Caco-2 (cell line): ENCODE results near the gene MORN5. TPM values are rescaled to one million over a fixed set of nuclear protein-coding genes. Genes with fewer than 3 reads are reported as not detected.

Source experiments
- BruUV-seq: library from RNA; stranded (reverse); fragments of 400-500 nt; replicated peaks from 2 replicates; lab custom pipeline; 2021; lab: Mats Ljungman, UMichigan
- CTCF ChIA-PET: fragments of 300-600 bp; sonication (Branson Sonifier 250); formaldehyde crosslinking; loops from one replicate; lab custom pipeline; 2022; ENCODE audit warnings: antibody characterized with exemption; lab: Charles Lee
- POLR2A ChIA-PET: fragments of 300-600 bp; sonication (Branson Sonifier 250); formaldehyde crosslinking; loops from one replicate; lab custom pipeline; 2022; ENCODE audit warnings: antibody characterized with exemption; lab: Charles Lee
- DNase-seq, 2 experiments: peaks; one replicate each; pipeline versions ENCODE4 v3.0.0 to v3.0.0-alpha.2; 2020 to 2022
- H3K27me3 ChIP-seq: replicated peaks from 2 replicates; pipeline ENCODE4 v1.6.0; 2011; ENCODE audit warnings: low read length; ENCODE audit not compliant: control insufficient read depth, insufficient read depth
- H3K36me3 ChIP-seq: 2 replicates; pipeline ENCODE4 v1.5.1; 2011; ENCODE audit warnings: low read length; ENCODE audit not compliant: control insufficient read depth, insufficient read depth
- H3K4me1 ChIP-seq: fragments of 250-450 bp; sonication (Bioruptor Pico); 2 replicates; pipeline ENCODE4 v1.5.1; 2020; ENCODE audit warnings: mild to moderate bottlenecking
- H3K4me3 ChIP-seq: 2 replicates; pipeline ENCODE4 v1.5.1; 2011; ENCODE audit warnings: low read depth, mild to moderate bottlenecking, control low read depth, low read length
- H3K9me3 ChIP-seq: fragments of 250-450 bp; sonication (Bioruptor Pico); 2 replicates; pipeline ENCODE4 v1.5.1; 2020; ENCODE audit warnings: mild to moderate bottlenecking, moderate library complexity
- H3K27ac Mint-ChIP-seq: one replicate; pipeline ENCODE4 v1.8.0; 2022; ENCODE audit warnings: mixed read lengths; ENCODE audit not compliant: unreplicated experiment
- H3K27me3 Mint-ChIP-seq: one replicate; pipeline ENCODE4 v1.8.0; 2022; ENCODE audit warnings: mixed read lengths; ENCODE audit not compliant: insufficient read depth, unreplicated experiment
- H3K36me3 Mint-ChIP-seq: one replicate; pipeline ENCODE4 v1.8.0; 2022; ENCODE audit warnings: mild to moderate bottlenecking, mixed read lengths; ENCODE audit not compliant: insufficient read depth, unreplicated experiment
- H3K4me1 Mint-ChIP-seq: one replicate; pipeline ENCODE4 v1.8.0; 2022; ENCODE audit warnings: low read depth, mixed read lengths; ENCODE audit not compliant: unreplicated experiment
- H3K4me3 Mint-ChIP-seq: one replicate; pipeline ENCODE4 v1.8.0; 2022; ENCODE audit warnings: mild to moderate bottlenecking, moderate library complexity, mixed read lengths; ENCODE audit not compliant: unreplicated experiment
- H3K9me3 Mint-ChIP-seq: one replicate; pipeline ENCODE4 v1.8.0; 2022; ENCODE audit warnings: mixed read lengths; ENCODE audit not compliant: unreplicated experiment
- CTCF ChIP-seq, 2 experiments: fragments of 200-600 bp in 1 of 2; IDR thresholded peaks; 1 replicate in 1 of 2; 2 replicates in 1 of 2; pipeline versions ENCODE4 v1.5.1 to v1.8.0; 2011 to 2022; ENCODE audit warnings: antibody characterized with exemption in 1 of 2, control low read depth in 1 of 2, inconsistent platforms in 1 of 2, low read depth in 1 of 2, low read length in 1 of 2, mild to moderate bottlenecking in 1 of 2, moderate library complexity in 1 of 2; ENCODE audit not compliant: insufficient read depth in 1 of 2, severe bottlenecking in 1 of 2, unreplicated experiment in 1 of 2
- intact Hi-C: fragments of 100-400 bp; cut with micrococcal nuclease; formaldehyde crosslinking; loops from one replicate; pipeline ENCODE4 v1.10.0; 2022; ENCODE audit not compliant: unreplicated experiment
- total RNA-seq: library from RNA; stranded (reverse); gene quantifications from 2 replicates; pipeline ENCODE4 v1.2.3, GENCODE V29; 2022

Gene MORN5
- total RNA-seq, 1 experiment from 2014 or later = not detected

GRCh38 chr9:122129969-122130368 is 29.7 kb upstream of the MORN5 start:
- H3K27me3 Mint-ChIP-seq = peaks cover 3% of the 10 kb centered on the region
- Histone ChIP-seq H3K4me1 (peaks cover 19% of the 10 kb centered on the region), H3K4me3 (no peak overlapping the region), H3K27me3 (no peaks in the 10 kb centered on the region), H3K9me3 (no peaks in the 10 kb centered on the region), H3K36me3 (no peaks in the 10 kb centered on the region)
- no peak for DNase-seq
- POLR2A ChIA-PET = no interaction called here
- H3K4me1 Mint-ChIP-seq = no peaks in the 10 kb centered on the region
- BruUV-seq = no TSS peak
- H3K4me3 Mint-ChIP-seq = no peak overlapping the region
- no peak for TF ChIP-seq CTCF (IDR thresholded peaks at IDR 0.05; ENCODE audit: insufficient read depth in 1 of 2, low read depth in 1 of 2, low read length in 1 of 2, severe bottlenecking in 1 of 2, unreplicated experiment in 1 of 2)
- intact Hi-C loops = loop anchor here (5.0 kb wide), 1 partner anchor 102 kb away; no protein-coding TSS in a partner anchor
- CTCF ChIA-PET = no interaction called here
- H3K27ac Mint-ChIP-seq = no peak overlapping the region
- no peaks in the 10 kb centered on the region for H3K9me3 Mint-ChIP-seq
- no peaks in the 10 kb centered on the region for H3K36me3 Mint-ChIP-seq

- BruUV-seq = no TSS peak
- no peak for TF ChIP-seq CTCF (IDR thresholded peaks at IDR 0.05; ENCODE audit: insufficient read depth in 1 of 2, low read depth in 1 of 2, low read length in 1 of 2, severe bottlenecking in 1 of 2, unreplicated experiment in 1 of 2)
- intact Hi-C loops = no loop called here
- ChIA-PET POLR2A (no interaction called here), CTCF (no interaction called here)
- no peaks in the 10 kb centered on the region for H3K36me3 ChIP-seq
- H3K27me3 ChIP-seq = no peaks in the 10 kb centered on the region
- Mint-ChIP-seq H3K9me3 (no peaks in the 10 kb centered on the region), H3K4me3 (no peak overlapping the region), H3K36me3 (no peaks in the 10 kb centered on the region), H3K27ac (no peak overlapping the region), H3K27me3 (peaks cover 3% of the 10 kb centered on the region), H3K4me1 (no peaks in the 10 kb centered on the region)
- DNase-seq = no peak
- H3K4me1 ChIP-seq = peaks cover 13% of the 10 kb centered on the region
- H3K9me3 ChIP-seq = no peaks in the 10 kb centered on the region
- H3K4me3 ChIP-seq = no peak overlapping the region
Observed at GRCh38 chr9:122130837-122131236, 28.9 kb upstream of the MORN5 start.

GRCh38 chr9:122131401-122132001 is 28.2 kb upstream of the MORN5 start:
- no peaks in the 10 kb centered on the region for H3K27me3 ChIP-seq
- POLR2A ChIA-PET = no interaction called here
- TF ChIP-seq CTCF (IDR thresholded peaks at IDR 0.05; ENCODE audit: insufficient read depth in 1 of 2, low read depth in 1 of 2, low read length in 1 of 2, severe bottlenecking in 1 of 2, unreplicated experiment in 1 of 2) = no peak
- no peaks in the 10 kb centered on the region for H3K9me3 Mint-ChIP-seq
- H3K27ac Mint-ChIP-seq = no peak overlapping the region
- no peaks in the 10 kb centered on the region for H3K27me3 Mint-ChIP-seq
- H3K4me3 Mint-ChIP-seq = no peak overlapping the region
- DNase-seq = no peak
- CTCF ChIA-PET = no interaction called here
- H3K36me3 Mint-ChIP-seq = no peaks in the 10 kb centered on the region
- no peaks in the 10 kb centered on the region for H3K9me3 ChIP-seq
- no peaks in the 10 kb centered on the region for H3K36me3 ChIP-seq
- H3K4me1 ChIP-seq = peaks cover 10% of the 10 kb centered on the region
- BruUV-seq = no TSS peak
- H3K4me1 Mint-ChIP-seq = no peaks in the 10 kb centered on the region
- intact Hi-C loops = no loop called here
- H3K4me3 ChIP-seq = no peak overlapping the region
